ENCODE results near the gene FIG4. TPM values are rescaled to one million over a fixed set of nuclear protein-coding genes. Genes with fewer than 3 reads are reported as not detected.

Gene FIG4
- total RNA-seq: 16.1 and 17.9 TPM in 2 replicates

DNA sequence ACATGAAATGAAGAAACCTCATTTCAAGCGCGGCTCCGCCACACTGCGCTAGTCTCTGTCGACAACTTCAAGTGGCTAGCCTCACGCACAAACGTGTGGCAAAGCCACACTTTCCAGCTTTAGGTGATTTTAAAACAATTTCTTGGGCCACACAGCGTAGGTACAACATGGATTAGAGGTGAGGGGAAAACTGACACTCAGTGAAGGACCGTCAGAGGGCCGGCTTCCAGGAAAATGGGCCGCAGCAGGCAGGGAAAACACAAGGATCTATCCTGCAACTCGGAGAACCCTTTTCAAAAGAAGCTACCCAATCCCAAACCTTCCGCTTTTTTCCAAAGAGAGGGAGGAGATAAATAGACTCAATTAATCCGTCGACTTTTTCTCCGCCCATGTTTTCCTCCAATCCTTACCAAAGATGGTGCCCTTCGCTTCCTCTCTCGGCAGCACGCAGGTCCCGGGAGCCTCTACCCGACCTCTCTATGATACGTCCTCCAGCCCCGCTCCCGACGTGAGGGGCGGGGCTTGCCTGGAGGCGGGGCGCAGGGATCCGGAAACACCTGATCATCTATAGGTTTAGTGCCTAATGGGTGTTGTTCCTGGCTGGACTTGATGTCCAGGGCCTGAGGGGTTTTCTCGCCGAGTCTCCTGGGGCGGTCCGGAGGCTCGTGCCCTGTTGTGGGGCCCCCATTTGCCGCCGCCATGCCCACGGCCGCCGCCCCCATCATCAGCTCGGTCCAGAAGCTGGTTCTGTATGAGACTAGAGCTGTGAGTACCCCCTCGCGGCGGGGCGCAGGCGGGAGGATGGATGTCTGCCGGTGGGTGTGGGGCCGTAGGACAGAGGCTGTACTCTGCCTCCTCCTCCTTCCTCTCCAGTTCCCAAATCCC lies at the start of gene FIG4, which contains the start of gene AK9:
FIG4 (plus strand) TSS at position 560 of the 885 bp plus-strand sequence; CDS start at position 700, 140 bp downstream.
AK9 (minus strand) TSS at position 466 of the 885 bp plus-strand sequence. CDS start 15,457 bp downstream, outside the sequence.

Other genes starting within 250 kb of the FIG4 start
- gene MICAL1, start 235.5 kb upstream of the FIG4 start, total RNA-seq: 13.0 and 13.7 TPM in 2 replicates
- gene ZBTB24, start 208.1 kb upstream of the FIG4 start, total RNA-seq: 8.2 and 11.2 TPM in 2 replicates
- 4.4 and 6.7 TPM in 2 replicates for gene AK9, start 94 bp upstream of the FIG4 start, total RNA-seq

Data from nasal cavity respiratory epithelium epithelial cell of viscerocranial mucosa (primary cell).